HepG2 (cell line): ENCODE measurements around the gene CARS2. TPM values are rescaled to one million over a fixed set of nuclear protein-coding genes. Genes with fewer than 3 reads are reported as not detected.

ENCODE experiments used
- ATAC-seq: fragments of 200-7000 bp; cut with Tn5 transposase; 3 replicates; pipeline ENCODE4 v1.9.1; 2020; ENCODE audit warnings: mild to moderate bottlenecking, moderate library complexity
- BruUV-seq: library from RNA; stranded (reverse); fragments of 400-500 nt; replicated peaks from 2 replicates; lab custom pipeline; 2021; lab: Mats Ljungman, UMichigan
- CTCF ChIA-PET: fragments of 300-600 bp; formaldehyde crosslinking; extraction: SDS; loops from one replicate; lab custom pipeline; 2021; ENCODE audit warnings: low total read pairs, inconsistent platforms, low intra/inter-chr PET ratio; lab: Yijun Ruan, JAX
- POLR2A ChIA-PET: fragments of 350-600 bp; sonication (Branson Sonifier 250); formaldehyde crosslinking; loops from one replicate; lab custom pipeline; 2020; ENCODE audit warnings: antibody characterized with exemption, inconsistent platforms; lab: Yijun Ruan, JAX
- DNase-seq: peaks from one replicate; pipeline ENCODE4 v3.0.0-alpha.2; 2015; ENCODE audit warnings: low spot score
- FAIRE-seq: peaks from 3 replicates; lab custom pipeline; 2011; peaks lifted over from hg19 to GRCh38; lab: Jason Lieb, UNC
- H2AFZ ChIP-seq: one replicate; pipeline ENCODE4 v1.6.1; 2011; ENCODE audit warnings: low read length, inconsistent platforms
- H3K27ac ChIP-seq: fragments of 300-600 bp; 3 replicates; pipeline ENCODE4 v1.8.0; 2011; ENCODE audit warnings: mixed run types, mild to moderate bottlenecking, mixed read lengths, low read length, inconsistent platforms; ENCODE audit not compliant: insufficient read depth; ENCODE audit errors: extremely low read length
- H3K27me3 ChIP-seq, 2 experiments: fragments of 200-600 bp in 1 of 2; 2 replicates in 1 of 2; 3 replicates in 1 of 2; pipeline versions ENCODE4 v1.6.0 to v1.8.0; 2011; ENCODE audit warnings: low read length in 2 of 2, mild to moderate bottlenecking in 2 of 2, moderate library complexity in 2 of 2, inconsistent platforms in 1 of 2; ENCODE audit not compliant: insufficient read depth in 2 of 2, control insufficient read depth in 1 of 2
- H3K36me3 ChIP-seq, 2 experiments: fragments of 200-600 bp in 1 of 2; replicated peaks in 1 of 2; 2 replicates in 1 of 2; 3 replicates in 1 of 2; pipeline versions ENCODE4 v1.5.1 to v1.8.0; 2011; ENCODE audit warnings: low read length in 2 of 2, inconsistent platforms in 1 of 2; ENCODE audit not compliant: insufficient read depth in 2 of 2, control insufficient read depth in 1 of 2
- H3K4me1 ChIP-seq: 2 replicates; pipeline ENCODE4 v1.5.1; 2012; ENCODE audit warnings: low read length, inconsistent platforms; ENCODE audit not compliant: insufficient read depth
- H3K4me2 ChIP-seq: 2 replicates; pipeline ENCODE4 v1.6.0; 2011; ENCODE audit warnings: low read depth, low read length, inconsistent platforms
- H3K4me3 ChIP-seq, 3 experiments: fragments of 200-600 bp in 1 of 3; sonication (generic), shearing (Covaris generic) in 1 of 3; replicated peaks in 1 of 3; 2 replicates each; pipeline ENCODE4 v1.5.1; 2011 to 2016; ENCODE audit warnings: low read length in 3 of 3, inconsistent platforms in 2 of 3, low read depth in 2 of 3, mild to moderate bottlenecking in 2 of 3, control low read depth in 1 of 3, mixed read lengths in 1 of 3; ENCODE audit not compliant: insufficient read depth in 1 of 3
- H3K79me2 ChIP-seq: one replicate; pipeline ENCODE4 v1.6.1; 2011; ENCODE audit warnings: low read length, inconsistent platforms; ENCODE audit not compliant: insufficient read depth
- H3K9ac ChIP-seq: 2 replicates; pipeline ENCODE4 v1.6.0; 2011; ENCODE audit warnings: mild to moderate bottlenecking, low read depth, low read length, inconsistent platforms; ENCODE audit not compliant: insufficient read depth
- H3K9me3 ChIP-seq: 2 replicates; pipeline ENCODE4 v1.5.1; 2012; ENCODE audit warnings: mild to moderate bottlenecking, low read length
- H4K20me1 ChIP-seq: 2 replicates; pipeline ENCODE4 v1.6.0; 2011; ENCODE audit warnings: inconsistent platforms, mild to moderate bottlenecking, low read length, moderate library complexity; ENCODE audit not compliant: insufficient read depth
- DPF2 ChIP-seq: sonication (generic); formaldehyde crosslinking; IDR thresholded peaks from 2 replicates; pipeline ENCODE4 v1.4.0; 2020; ENCODE audit warnings: mild to moderate bottlenecking, low read depth, missing genetic modification reagents, borderline replicate concordance
- KLF9 ChIP-seq: IDR thresholded peaks from 2 replicates; pipeline ENCODE4 v1.6.1; 2016; ENCODE audit warnings: low read depth
- RBAK ChIP-seq: sonication (generic); formaldehyde crosslinking; IDR thresholded peaks from 2 replicates; pipeline ENCODE4 v1.5.1; 2020; ENCODE audit warnings: mild to moderate bottlenecking, missing genetic modification reagents
- SCMH1 ChIP-seq: sonication (generic); formaldehyde crosslinking; IDR thresholded peaks from 2 replicates; pipeline ENCODE4 v1.9.0; 2021; ENCODE audit warnings: missing genetic modification reagents, mild to moderate bottlenecking, borderline replicate concordance
- SMARCC2 ChIP-seq: fragments of 450-650 bp; IDR thresholded peaks from 2 replicates; pipeline ENCODE4 v1.6.1; 2017; ENCODE audit warnings: antibody characterized with exemption, mild to moderate bottlenecking
- XRCC5 ChIP-seq: fragments of 200-400 bp; formaldehyde crosslinking; optimal IDR thresholded peaks from 2 replicates; pipeline ENCODE3; 2017; ENCODE audit warnings: mild to moderate bottlenecking, low read length
- ZNF543 ChIP-seq: sonication (generic); formaldehyde crosslinking; IDR thresholded peaks from 2 replicates; pipeline ENCODE4 v1.4.0; 2020; ENCODE audit warnings: mild to moderate bottlenecking, missing genetic modification reagents
- ZNF558 ChIP-seq: sonication (generic); formaldehyde crosslinking; IDR thresholded peaks from 2 replicates; pipeline ENCODE4 v1.9.0; 2022; ENCODE audit warnings: mild to moderate bottlenecking, missing genetic modification reagents, borderline replicate concordance
- ZNF615 ChIP-seq: sonication (generic); formaldehyde crosslinking; IDR thresholded peaks from 2 replicates; pipeline ENCODE4 v1.5.0; 2020; ENCODE audit warnings: mild to moderate bottlenecking, missing genetic modification reagents, borderline replicate concordance
- WGBS: methylation state at CpG from one replicate; pipeline ENCODE4 v1.1.6; 2017; ENCODE audit warnings: low lambda C conversion rate; 5-methylcytosine and 5-hydroxymethylcytosine counted together
- in situ Hi-C: cut with HindIII; loops from 2 replicates; pipeline ENCODE4 v1.10.0; 2017; ENCODE audit warnings: low pct_unique_long_range_greater_than_20kb; ENCODE audit not compliant: extremely low pct_ligation_motif_present
- intact Hi-C: fragments of 100-400 bp; cut with micrococcal nuclease; formaldehyde crosslinking; loops from one replicate; pipeline ENCODE4 v1.10.0; 2022; ENCODE audit not compliant: unreplicated experiment
- polyA plus RNA-seq, 8 experiments: library from polyadenylated mRNA; depleted of rRNA in 3 of 8; stranded (reverse) in 7 of 8; unstranded in 1 of 8; fragments of >200 nt; fragmentation: Illumina TruSeq in 4 of 8; extraction: Trizol in 4 of 8; gene quantifications; 2 replicates each; pipeline versions ENCODE4 v1.2.1 to v1.2.3, GENCODE V29; 2011 to 2016; ENCODE audit warnings: low read depth in 4 of 8, missing spikeins in 1 of 8, mixed read lengths in 1 of 8; ENCODE audit not compliant: insufficient read depth in 1 of 8
- total RNA-seq, 5 experiments: library from RNA; depleted of rRNA; stranded (reverse); fragments of >200 nt; fragmentation: Illumina TruSeq; extraction: Trizol; gene quantifications; 2 replicates each; pipeline ENCODE4 v1.2.3, GENCODE V29; 2016; ENCODE audit warnings: low read depth in 1 of 5
- TF ChIP-seq, protein P1 (sequence below): IDR thresholded peaks from 2 replicates; pipeline ENCODE4 v1.6.1; 2012; ENCODE audit warnings: low read depth, low read length, improper control_type of control experiment
- TF ChIP-seq, protein P2 (sequence below): sonication (generic); formaldehyde crosslinking; IDR thresholded peaks from 2 replicates; pipeline ENCODE4 v1.4.0; 2020; ENCODE audit warnings: mild to moderate bottlenecking, missing genetic modification reagents
- TF ChIP-seq, protein P3 (sequence below): sonication (generic); formaldehyde crosslinking; IDR thresholded peaks from 2 replicates; pipeline ENCODE4 v1.4.0; 2020; ENCODE audit warnings: missing genetic modification reagents

The CARS2 gene
- total and polyA plus RNA-seq, 2 of the 13 experiments (the other 11 are each of a cell fraction or from before 2014, with no cell fraction given), result 41.1 to 59.3 TPM

DNA sequence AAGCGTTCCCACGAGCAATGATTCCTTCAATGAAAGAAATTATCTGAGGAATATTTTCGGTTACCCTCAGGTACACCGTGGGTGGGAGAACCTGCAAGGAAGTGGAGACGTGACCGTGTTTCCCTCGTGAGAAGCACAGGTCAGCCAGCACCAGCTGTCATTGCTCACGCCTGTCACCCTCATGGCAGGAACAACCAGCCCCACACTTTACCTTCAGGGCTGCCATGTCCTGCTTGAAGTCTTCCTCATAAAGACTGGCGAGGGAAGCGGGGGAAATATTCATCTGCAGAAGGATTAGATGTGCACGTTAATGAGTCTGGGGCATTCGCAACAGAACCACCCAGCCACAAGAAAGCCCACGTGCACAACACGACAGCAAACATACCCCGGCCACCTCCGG, 18.2 kb downstream of the CARS2 start (continued):
- no peak for TF ChIP-seq RBAK (CRISPR knock-in tag)
- TF ChIP-seq, protein P1, sequence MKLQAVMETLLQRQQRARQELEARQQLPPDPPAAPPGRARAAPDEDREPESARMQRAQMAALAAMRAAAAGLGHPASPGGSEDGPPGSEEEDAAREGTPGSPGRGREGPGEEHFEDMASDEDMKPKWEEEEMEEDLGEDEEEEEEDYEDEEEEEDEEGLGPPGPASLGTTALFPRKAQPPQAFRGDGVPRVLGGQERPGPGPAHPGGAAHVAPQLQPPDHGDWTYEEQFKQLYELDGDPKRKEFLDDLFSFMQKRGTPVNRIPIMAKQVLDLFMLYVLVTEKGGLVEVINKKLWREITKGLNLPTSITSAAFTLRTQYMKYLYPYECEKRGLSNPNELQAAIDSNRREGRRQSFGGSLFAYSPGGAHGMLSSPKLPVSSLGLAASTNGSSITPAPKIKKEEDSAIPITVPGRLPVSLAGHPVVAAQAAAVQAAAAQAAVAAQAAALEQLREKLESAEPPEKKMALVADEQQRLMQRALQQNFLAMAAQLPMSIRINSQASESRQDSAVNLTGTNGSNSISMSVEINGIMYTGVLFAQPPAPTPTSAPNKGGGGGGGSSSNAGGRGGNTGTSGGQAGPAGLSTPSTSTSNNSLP, result no peak
- TF ChIP-seq ZNF615 (CRISPR knock-in tag), result no peak
- no peak for TF ChIP-seq ZNF558 (CRISPR knock-in tag)

DNA sequence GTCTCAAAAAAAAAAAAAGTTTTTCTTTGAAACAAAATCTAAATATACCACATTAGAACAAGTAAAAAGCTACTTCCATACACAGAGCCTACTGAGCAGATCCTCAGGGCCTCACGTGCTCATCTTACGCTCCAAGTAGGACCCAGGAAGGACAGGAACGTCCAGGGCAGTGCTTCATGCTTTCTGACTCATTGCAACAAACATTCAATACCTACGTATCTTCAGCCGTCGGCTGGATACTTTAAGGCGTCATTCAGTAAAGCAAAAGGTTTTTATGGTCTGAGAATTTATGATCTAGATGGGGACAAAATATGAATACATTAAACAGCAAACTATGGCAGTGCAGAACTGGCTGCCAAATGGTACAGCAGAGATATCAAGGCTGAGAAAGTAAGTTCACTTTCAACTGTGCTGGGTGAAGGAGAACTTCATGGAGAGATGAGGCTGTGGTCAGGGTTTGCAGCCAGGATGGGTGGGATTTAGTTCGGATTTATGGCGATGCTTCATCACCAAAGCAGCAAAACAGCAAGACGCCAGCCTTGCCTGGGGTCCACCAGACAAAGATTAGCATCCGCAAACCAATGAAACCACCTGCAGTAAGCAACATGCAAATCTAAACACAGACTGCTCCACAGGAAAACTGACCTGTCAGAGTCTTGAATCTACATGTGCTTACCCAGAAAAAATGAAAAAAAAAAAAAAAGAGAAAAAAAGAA, 20.5 kb downstream of the CARS2 start:
- Histone ChIP-seq H3K9me3 (no peaks in the 10 kb centered on the region), H4K20me1 (no peaks in the 10 kb centered on the region), H3K9ac (no peak overlapping the region), H3K36me3 (peaks cover 5 to 38% of the 10 kb centered on the region in 2 experiments; a peak in 4 of 5 replicates), H2AFZ (no peak overlapping the region), H3K4me1 (peaks cover 26% of the 10 kb centered on the region), H3K27ac (peak overlapping the region; percentile 77), H3K27me3 (no peaks in the 10 kb centered on the region), H3K4me3 (no peak overlapping the region), H3K4me2 (no peak overlapping the region), H3K79me2 (no peaks in the 10 kb centered on the region)
- 93% methylated on average over 11 of the region's 11 CpGs for WGBS
- ATAC-seq (no peak), DNase-seq (no peak), FAIRE-seq (no peak)
- in situ Hi-C loops (loop anchor here (10.0 kb wide), 1 partner anchor 129 kb away; no protein-coding TSS in a partner anchor), intact Hi-C loops (no loop called here)
- ChIA-PET POLR2A (no interaction called here), CTCF (no interaction called here)
- BruUV-seq, result no TSS peak
- TF ChIP-seq, protein P2, sequence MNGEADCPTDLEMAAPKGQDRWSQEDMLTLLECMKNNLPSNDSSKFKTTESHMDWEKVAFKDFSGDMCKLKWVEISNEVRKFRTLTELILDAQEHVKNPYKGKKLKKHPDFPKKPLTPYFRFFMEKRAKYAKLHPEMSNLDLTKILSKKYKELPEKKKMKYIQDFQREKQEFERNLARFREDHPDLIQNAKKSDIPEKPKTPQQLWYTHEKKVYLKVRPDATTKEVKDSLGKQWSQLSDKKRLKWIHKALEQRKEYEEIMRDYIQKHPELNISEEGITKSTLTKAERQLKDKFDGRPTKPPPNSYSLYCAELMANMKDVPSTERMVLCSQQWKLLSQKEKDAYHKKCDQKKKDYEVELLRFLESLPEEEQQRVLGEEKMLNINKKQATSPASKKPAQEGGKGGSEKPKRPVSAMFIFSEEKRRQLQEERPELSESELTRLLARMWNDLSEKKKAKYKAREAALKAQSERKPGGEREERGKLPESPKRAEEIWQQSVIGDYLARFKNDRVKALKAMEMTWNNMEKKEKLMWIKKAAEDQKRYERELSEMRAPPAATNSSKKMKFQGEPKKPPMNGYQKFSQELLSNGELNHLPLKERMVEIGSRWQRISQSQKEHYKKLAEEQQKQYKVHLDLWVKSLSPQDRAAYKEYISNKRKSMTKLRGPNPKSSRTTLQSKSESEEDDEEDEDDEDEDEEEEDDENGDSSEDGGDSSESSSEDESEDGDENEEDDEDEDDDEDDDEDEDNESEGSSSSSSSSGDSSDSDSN (CRISPR knock-in tag), result no peak
- TF ChIP-seq XRCC5 (no peak), ZNF543 (CRISPR knock-in tag) (no peak), SMARCC2 (no peak), KLF9 (CRISPR knock-in tag) (no peak), SCMH1 (CRISPR knock-in tag) (no peak), DPF2 (CRISPR knock-in tag) (no peak)
- TF ChIP-seq, protein P3, sequence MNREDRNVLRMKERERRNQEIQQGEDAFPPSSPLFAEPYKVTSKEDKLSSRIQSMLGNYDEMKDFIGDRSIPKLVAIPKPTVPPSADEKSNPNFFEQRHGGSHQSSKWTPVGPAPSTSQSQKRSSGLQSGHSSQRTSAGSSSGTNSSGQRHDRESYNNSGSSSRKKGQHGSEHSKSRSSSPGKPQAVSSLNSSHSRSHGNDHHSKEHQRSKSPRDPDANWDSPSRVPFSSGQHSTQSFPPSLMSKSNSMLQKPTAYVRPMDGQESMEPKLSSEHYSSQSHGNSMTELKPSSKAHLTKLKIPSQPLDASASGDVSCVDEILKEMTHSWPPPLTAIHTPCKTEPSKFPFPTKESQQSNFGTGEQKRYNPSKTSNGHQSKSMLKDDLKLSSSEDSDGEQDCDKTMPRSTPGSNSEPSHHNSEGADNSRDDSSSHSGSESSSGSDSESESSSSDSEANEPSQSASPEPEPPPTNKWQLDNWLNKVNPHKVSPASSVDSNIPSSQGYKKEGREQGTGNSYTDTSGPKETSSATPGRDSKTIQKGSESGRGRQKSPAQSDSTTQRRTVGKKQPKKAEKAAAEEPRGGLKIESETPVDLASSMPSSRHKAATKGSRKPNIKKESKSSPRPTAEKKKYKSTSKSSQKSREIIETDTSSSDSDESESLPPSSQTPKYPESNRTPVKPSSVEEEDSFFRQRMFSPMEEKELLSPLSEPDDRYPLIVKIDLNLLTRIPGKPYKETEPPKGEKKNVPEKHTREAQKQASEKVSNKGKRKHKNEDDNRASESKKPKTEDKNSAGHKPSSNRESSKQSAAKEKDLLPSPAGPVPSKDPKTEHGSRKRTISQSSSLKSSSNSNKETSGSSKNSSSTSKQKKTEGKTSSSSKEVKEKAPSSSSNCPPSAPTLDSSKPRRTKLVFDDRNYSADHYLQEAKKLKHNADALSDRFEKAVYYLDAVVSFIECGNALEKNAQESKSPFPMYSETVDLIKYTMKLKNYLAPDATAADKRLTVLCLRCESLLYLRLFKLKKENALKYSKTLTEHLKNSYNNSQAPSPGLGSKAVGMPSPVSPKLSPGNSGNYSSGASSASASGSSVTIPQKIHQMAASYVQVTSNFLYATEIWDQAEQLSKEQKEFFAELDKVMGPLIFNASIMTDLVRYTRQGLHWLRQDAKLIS (CRISPR knock-in tag), result no peak
